ENCODE results near the gene STT3B.

STT3B gene

GRCh38 chr3:31516757-31517156 is 16.0 kb upstream of the STT3B start:
- DNase-seq, result no peak

DNA sequence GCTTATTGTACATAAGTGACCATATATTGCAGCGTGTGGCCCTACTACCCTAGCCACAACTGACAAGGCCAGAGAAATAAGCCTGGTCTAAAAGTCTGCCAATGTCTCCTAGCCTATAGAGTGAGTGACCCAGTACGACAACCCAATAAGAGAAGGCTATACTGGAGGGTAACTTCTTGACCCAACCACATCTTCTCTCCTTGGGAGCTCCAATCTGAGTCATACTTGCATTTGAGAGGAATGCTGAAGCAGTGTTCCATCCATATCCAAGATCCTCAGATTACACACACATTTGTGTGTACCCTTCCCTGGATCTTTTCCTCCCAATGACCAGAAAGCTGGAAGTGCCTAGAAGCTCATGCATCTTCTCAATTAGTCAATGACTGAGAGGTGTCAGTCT is 11.3 kb upstream of the STT3B start:
- DNase-seq, result no peak

GRCh38 chr3:31522152-31522551 is 10.6 kb upstream of the STT3B start:
- no peak for DNase-seq

GRCh38 chr3:31523543-31523942 is 9.2 kb upstream of the STT3B start:
- no peak for DNase-seq

DNA sequence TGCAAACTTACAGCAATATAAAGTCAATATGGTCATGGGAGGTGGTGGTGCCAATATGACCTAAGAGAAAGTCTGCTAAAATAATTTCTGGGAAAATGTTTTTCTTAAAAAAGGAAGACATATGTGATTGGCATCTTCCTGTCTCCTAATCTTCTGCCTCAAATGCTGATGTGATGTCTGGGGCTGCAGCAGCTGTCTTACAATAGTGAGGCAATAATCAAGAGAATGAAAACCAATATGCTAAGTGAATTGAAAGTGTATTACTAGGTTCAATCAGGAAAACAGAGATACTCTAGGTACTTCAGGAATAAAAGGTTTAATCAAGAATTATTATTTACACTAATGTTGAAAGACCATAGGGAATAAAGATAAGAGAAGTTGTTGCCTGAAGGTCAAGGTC is 7.2 kb upstream of the STT3B start:
- DNase-seq, result no peak

DNA sequence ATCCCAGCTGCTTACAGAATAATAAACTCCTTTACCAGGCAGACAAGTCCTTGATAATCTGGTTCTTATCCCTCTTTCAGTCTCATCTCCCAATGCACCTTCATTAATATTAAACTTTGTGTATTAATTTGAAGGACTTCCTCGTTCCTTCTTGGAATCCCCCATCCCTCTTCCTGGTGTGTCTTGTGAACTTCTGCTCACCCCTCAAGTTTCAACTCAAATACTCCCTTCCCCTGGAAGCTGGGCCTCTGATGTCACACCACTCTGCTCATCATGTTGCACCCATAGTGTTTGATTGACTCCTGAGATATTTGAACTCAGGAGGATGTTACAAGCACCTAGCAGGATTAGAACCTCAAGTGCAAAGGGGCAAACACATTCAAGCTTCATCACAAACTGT is 3.3 kb upstream of the STT3B start:
- no peak for DNase-seq

DNA sequence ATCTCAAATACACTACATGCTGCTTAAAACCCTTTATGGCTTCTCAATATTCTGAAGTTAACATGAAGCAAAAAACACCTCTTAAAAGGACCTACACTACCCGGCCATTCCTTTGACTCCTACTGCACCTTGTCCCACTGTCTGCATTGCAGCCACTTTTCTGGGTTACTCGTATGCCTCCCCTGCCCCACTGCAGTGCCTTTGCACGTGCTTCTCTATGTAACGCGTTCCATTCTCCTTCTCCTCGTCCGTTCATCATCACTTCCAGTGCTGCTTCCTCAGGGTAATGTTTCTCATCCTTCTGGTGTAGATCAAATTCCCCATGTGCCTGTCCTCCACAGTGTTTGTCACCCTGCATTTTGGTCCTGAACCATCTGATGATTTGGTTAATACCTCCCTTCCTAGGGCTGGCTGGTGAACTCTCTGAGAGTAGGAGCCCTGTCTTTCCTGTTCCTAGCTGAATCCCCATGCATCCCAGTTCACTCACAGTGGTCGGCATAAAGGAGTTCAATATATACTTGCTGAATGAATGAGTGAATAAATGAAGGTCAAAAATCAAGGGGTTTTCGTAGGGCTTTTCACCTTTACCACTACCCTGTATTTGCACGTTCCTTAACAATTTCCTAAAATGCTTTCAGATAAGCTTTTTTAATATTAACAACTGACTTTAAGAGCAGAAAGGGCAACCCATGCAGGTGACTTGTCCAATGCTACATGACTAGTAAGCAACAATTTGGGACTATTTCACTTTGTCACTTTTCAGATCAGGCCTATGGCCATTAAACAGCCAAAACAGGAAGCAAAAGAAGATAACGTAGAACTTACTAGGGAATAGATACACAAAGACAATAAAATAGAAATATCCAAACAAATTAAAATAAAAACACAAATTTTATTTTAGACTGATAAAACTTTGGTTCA is 2.4 kb upstream of the STT3B start:
- DNase-seq, result no peak

GRCh38 chr3:31530960-31531335 is 1.8 kb upstream of the STT3B start:
- DNase-seq, result no peak

- no peak for DNase-seq
These were observed 1.2 kb upstream of the STT3B start for GRCh38 chr3:31531452-31531991.

GRCh38 chr3:31531992-31532586 is 636 bp upstream of the STT3B start:
- DNase-seq, result peak; percentile 89 to 99 (median 98)

DNA sequence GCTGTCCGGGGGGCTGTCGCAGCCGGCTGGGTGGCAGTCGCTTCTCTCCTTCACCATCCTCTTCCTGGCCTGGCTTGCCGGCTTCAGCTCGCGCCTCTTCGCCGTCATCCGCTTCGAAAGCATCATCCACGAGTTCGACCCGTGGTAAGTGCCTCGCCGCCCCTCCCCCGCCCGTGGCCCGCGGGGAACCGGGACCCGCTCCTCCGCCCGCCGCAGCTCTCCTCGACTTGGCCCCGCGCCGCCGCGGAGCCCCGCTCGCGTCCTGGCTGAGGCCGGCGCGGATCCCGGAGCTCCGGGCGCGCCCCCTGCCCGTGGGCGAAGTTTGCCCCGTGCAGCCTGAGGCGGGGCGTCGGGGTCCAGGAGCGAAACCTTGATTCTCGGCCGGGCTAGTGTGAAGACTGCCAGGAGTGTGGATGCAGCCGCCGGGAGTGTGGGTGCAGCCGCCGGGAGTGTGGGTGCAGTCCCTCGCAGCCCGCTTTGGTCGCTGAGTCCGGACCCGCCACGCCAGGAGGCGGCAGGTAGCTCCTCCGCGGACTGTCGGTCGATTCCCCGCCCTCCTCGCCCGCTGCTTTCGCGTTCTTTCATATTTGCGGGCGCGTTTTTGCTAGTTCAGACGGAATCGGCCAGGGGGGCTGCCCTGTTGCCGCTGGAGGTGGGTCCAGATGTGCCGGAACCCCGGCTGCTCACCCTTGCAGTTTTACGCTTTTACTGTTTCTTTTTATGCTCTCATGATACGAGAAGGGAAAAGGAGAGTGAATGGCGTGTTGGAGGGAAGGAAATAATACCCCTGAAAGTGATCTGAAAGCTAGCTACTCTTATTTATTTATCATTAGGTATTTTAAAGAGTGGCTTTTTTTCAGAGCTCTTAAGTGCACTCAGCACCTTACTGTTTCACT is 692 bp downstream of the STT3B start:
- DNase-seq, result peak in 47 of 58 donors; percentile 12 to 75 (median 47)

DNA sequence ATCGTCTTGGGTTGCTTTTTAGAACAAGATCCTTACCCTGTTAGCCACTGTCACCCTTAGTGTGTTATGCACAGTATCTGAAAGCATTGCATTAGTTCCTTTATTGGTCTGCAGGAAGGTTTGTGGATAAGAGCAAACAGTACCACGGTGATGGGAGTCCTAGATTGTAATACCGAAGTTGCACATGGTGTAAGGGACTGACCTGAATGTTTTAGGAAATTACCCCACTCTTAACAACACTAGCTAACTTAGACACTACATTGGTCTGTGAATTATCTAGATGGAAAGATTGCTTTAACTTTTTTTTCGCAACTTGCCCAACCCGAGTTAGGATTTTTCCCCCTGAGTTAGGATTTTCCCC is 1.3 kb downstream of the STT3B start:
- DNase-seq, result peak in 1 of 58 donors; percentile 6

DNA sequence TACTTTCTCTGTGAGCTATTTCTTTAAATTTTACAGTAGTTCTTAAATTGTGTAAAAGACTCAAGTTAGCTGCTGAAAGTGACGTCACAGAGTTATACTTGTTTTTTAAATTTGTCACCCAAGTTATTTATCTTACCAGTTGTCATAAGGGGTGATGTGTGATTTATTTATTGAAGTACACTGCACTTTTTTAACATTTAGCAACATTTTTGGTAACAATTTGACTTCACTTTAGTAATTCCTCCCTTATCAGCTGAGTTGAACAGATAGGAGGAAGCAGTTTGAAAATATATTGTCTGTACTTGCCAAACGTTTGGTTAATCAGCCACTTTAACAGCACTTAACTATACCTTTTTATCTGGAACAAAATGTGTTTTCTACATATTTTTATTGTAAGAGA is 3.8 kb downstream of the STT3B start:
- no peak for DNase-seq

DNA sequence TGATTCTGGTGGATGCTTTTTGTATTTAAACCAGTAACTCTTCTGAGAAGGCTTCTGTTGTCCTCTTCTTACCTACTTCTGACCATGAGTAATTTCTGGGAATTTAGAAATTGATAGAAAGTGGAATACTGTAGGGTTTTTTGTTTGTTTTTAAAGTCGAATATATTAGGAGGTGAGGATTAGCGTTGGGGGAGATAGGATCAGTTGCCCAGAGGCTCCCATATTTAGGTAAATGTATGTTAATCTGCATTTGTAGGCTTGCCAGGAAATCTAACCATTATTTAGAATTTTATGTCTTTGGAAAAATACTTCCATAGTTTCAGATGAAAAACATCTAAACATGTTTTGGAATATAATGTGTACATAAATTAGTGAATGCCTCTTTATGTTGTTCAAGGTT is 6.1 kb downstream of the STT3B start:
- no peak for DNase-seq

- no peak for DNase-seq
These were observed 6.5 kb downstream of the STT3B start for GRCh38 chr3:31539275-31539674.

DNA sequence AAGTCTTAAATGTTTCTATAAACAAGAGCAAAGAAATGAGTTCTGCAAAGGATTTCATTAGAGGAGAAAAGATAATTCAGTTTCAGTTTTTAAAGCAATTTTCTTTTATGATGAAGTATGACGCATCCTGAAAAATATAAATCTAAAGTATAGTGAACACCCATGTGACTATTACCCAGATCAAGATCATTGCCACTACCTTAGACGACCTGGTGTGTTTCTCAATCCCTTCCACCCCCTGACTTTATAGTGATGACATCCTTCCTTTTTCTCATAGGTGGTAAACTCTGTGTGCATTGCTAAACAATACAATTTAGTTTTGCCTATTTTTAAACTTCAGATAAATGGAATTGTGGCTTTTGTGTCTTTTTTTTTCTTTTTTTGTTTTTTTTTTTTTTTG is 8.4 kb downstream of the STT3B start:
- DNase-seq, result no peak

- DNase-seq, result no peak
These were observed 9.5 kb downstream of the STT3B start for GRCh38 chr3:31542246-31542645.

DNA sequence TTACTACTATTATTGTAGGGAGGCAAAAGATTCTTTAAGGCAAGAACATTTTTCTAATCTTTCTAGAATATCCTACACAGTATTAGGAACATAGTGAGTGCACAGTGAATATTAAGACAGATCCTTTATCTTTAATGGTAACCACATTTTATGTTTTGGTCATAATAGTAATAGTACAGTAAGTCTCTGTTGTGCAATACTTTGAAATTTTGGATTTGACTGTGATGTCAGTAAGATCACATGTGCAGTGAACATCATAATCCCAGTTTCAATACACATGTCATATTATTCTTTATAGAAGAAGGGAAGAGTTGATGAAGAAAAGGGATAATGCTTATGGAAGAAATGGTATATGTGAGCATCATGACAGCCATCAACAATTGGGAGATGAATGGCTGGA is 10.7 kb downstream of the STT3B start:
- no peak for DNase-seq

DNA sequence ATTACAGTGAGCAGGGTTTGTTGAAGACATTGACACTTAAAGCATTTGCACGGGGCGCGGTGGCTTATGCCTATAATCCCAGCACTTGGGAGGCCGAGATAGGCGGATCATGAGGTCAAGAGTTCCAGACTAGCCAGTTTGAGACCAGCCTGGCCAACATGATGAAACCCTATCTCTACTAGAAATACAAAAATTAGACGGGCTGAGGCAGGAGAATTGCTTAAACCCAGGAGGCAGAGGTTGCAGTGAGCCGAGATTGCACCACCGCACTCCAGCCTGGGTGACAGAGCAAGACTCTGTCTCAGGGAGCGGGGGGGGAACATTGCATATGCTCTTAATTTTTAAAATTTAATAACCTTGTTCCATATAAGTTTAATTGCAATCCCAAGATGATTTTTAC is 11.9 kb downstream of the STT3B start:
- DNase-seq, result no peak

DNA sequence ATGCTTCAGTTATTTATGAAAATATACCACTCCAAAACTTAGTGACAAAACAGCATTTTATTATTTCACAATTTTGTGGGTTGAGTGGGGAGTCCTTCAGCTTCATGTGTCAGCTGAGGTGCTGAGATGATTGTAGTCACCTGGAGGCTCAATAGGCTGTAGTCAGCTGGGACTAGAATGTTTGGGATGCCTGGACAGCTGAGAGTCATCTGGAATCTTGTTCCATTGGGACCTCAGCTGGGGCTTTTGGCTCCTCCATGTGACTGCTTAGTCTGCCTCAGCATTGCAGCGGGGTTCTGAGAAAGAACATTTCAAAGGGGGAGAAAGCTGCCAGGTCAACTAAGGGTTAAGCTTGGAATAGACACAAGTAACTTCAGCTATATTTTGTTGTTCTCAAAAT is 13.4 kb downstream of the STT3B start:
- DNase-seq, result no peak

- no peak for DNase-seq
These were observed 14.0 kb downstream of the STT3B start for GRCh38 chr3:31546725-31547124.
